ENCODE results near the gene C11orf16. TPM values are rescaled to one million over a fixed set of nuclear protein-coding genes. Genes with fewer than 3 reads are reported as not detected.

Gene C11orf16, protein sequence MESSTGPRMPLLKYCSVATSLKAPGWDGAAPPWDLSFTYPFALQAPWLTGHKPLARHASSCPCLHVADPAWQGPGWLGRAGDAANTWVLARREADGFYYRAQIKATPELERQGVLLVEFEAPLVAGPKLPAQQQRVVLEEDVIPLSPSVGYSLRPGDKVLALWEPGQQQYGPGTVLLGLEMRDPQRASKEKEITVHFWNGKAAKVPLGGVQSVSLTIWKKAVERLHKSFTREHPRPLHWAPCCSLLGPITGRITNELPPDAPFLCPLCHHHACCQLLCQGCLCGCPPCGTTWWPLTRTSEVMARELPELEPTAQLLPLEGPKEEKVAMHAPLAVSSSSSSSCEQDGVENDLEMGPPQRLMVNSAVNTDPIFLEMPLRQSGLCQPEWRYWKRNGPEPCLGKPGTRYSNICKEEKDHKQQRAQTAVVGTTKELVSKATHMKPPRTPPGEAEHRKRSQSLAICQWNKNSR
- not detected in 2 replicates for total RNA-seq

DNA sequence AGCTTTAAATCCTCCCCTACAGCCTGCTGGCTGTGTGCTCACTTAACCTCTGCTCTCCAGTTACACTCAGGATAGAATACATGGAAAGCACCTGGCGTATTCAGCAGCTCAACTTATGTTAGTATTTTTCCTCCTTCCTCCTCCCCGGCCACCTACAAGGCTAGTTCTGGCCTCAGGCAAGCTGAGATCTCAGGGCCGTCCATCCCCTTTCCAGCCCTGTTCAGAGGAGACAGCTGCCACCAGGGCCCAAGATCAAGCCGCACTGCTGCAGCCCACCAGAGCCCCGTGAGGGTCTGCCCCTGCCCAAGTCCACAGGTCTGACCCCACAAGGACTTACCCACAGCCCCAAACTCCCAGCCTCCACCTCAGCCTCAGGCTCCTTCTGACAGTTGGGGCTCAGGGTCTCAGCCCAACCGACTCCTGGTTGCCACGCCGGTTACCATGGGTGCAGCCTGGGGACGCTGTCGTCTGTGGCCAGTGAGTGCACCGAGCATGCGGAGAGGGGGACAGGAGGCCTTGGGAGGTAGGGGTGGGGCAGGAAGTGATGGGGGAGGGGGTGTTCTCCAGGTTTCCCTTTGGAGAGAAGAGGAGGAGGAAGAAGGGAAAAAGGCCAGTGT lies at the start of gene C11orf16:
C11orf16 (minus strand) TSS at position 384 of the 617 bp plus-strand sequence. CDS start 639 bp downstream, outside the sequence.

DNA sequence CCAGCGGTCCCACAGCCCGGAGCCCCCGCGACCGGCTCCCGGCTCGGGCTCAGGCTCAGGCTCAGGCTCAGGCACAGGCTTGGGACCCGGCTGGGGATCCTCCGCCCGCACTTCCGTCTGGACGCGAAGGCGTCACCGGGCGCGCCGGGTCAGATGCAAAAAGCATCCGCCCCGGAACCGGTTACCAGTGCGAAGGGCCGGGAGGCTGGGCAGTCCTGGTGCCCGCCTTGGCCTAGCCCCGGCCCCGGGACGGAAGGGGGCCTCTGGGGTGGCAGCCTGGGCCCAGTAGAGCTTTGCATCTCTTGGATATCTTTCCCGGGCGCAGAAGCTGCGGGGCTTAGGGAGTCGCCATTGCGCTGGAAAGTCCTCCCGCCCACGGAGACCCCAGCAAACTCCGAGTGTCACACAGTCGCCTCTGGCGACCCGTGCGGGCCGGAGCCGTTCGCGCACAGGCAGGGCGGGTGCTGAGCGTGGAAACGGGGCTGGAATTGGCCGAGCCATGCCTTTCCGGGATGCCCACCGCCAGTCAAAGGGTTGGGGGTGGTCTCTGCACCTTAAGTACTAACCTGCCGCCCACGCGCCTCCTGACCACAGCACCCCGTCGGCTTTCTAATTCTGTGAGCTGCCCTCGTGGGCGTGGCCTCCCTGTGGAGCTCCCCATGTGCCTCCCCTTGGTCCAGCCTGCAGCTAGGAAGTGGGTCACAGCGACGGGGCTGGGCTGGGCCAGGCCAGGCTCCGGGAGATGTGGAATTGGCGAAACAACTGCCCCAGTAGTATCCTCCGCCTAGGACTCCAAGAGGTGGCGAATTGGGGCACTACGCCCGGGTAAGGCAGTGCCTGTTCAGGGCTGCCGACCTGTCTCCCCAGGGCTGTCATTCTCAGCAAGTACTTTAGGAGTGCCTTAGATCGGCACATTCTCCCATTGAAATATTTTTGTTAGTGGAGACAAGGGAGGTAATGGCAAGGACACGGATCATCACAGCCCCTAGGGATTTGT lies 31.9 kb upstream of the C11orf16 start, which contains the start of gene TMEM9B:
TMEM9B (minus strand) TSS at position 119 of the 997 bp plus-strand sequence. CDS start 129 bp downstream, outside the sequence.

DNA sequence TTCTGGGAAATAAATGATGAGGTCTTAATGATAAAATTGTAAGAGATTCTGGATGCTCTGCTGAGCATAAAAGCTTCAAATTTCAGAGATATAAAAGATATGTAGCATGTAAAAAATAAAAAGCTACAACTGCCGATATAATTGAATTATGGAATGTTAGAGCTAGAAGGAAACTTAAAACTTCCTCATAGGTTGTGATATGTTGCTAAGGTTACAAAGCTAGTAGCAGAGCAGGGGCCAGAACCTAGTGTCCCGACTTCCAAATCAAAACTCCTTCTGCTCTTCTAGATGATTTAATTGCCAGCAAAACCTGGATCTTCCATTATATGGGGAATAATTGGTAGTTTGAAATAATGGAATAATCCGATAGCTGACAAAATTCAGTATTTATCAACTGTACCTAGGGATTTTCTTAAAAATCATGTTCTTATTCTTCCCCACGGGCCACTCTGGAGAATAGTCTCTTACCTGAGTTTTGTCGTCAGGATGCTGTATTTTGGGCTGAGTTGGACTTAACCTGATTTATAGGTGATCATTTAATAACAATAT lies 9.8 kb upstream of the C11orf16 start, which contains the start of gene ASCL3:
ASCL3 (minus strand) TSS at position 499 of the 549 bp plus-strand sequence. CDS start 4,855 bp downstream, outside the sequence.

DNA sequence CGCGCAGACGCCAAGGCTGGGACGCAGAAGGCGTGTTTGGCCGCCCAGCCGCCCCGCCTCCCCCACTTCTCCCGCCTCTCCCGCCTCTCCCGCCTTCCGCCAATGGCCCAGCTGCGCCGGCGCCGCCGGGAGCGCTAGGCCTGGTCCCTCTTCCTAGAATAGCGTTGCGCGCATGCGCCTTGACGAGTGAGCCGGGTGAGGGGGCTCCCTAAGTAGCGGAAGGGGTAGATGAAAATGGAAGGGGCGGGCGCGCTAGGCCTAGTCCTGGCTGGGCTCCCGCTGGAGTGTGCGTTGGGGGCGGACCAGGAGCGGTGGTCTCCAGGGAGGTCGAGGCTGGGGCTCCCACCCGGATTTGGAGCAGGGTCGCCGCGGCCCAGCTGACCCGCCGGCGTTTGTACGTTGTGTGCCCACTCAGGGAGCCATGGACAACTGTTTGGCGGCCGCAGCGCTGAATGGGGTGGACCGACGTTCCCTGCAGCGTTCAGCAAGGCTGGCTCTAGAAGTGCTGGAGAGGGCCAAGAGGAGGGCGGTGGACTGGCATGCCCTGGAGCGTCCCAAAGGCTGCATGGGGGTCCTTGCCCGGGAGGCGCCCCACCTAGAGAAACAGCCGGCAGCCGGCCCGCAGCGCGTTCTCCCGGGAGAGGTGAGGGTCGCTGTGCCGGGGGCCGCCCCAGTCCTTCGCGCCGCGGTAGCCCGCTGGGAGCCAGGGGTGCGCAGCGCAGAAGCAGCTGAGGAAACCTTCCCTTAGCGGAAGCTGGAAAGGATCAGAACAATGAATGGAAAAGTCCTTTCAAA lies 21.5 kb downstream of the C11orf16 start, which contains the start of gene AKIP1:
AKIP1 (plus strand) TSS at position 161 of the 795 bp plus-strand sequence; CDS start at position 422, 261 bp downstream.

Other genes with a start within 250 kb of the C11orf16 start
- gene AKIP1, start 21.8 kb downstream of the C11orf16 start, total RNA-seq: 22.9 and 39.8 TPM in 2 replicates
- gene ASCL3, start 10.1 kb upstream of the C11orf16 start, total RNA-seq: not detected in 2 replicates
- 36.1 and 48.0 TPM in 2 replicates for gene TMEM9B, start 31.5 kb upstream of the C11orf16 start, total RNA-seq
- 0.94 and 1.1 TPM in 2 replicates for gene NRIP3, start 71.1 kb upstream of the C11orf16 start, total RNA-seq
- 0.68 and 2.8 TPM in 2 replicates for gene SCUBE2, start 158.7 kb upstream of the C11orf16 start, total RNA-seq

All from pericardium fibroblast (primary cell).